ENCODE data around the gene METRN.

METRN gene

DNA sequence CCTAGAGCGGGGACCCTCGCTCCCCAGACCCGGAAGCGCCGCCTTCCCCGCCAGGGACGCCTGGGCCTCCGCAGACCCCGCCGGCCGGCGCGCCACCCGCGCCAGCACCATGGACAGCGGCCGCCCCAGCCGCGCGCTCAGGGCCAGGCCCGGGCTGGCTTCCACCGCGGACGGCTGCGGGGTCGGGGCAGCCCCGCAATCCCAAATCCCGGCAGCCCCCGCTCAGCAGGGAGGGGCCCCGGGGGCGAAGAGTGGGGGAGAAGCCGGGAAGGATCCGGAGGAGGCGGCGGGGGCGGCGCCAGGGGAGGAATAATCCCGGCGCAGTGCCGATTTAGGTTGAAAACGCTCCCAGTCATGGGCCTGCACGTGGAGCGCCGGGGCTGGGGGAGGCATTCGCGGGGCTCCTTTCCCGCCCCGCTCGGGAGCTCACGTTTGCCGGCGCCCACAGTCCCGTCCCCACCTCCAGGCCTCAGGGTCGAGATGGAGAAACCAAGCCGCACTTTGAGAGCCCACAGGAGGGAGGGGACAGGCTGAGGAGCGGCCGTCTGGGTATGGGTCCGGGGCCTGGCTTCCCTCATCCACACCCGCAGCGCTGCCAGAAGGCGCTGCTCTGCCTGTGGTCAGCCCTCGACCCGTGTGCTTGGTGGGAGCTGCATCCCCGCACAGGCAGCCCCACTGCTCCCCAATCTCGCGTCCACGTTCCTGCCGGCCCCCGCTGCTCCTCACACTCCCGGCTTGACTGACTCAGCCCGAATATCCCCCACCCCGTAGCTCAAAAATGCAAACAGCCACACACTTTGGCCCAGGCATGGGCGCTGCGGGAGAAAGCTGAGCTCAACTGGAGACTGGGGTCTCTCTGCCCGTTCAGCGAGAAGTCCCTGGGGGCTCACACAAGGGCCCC lies 14.0 kb upstream of the METRN start:
- DNase-seq (ENCODE audit: low read depth in 1 of 2, low spot score in 1 of 2), result peak; percentile 40 to 59
- in situ Hi-C loops (cut with HindIII; ENCODE audit: low pct_unique_long_range_greater_than_20kb, low sequenced_read_pairs), result loop anchor here (25.0 kb wide), 1 partner anchor 286 kb away; the partner anchor contains the start of gene SOX8
- TF ChIP-seq JUND (IDR thresholded peaks at IDR 0.05; ENCODE audit: low read depth), result no peak

GRCh38 chr16:702341-702740 lies 12.6 kb upstream of the METRN start:
- DNase-seq (ENCODE audit: low read depth in 1 of 2, low spot score in 1 of 2), result no peak
- in situ Hi-C loops (cut with HindIII; ENCODE audit: low pct_unique_long_range_greater_than_20kb, low sequenced_read_pairs), result loop anchor here (25.0 kb wide), 1 partner anchor 285 kb away; the partner anchor contains the start of gene SOX8
- no peak for TF ChIP-seq JUND (IDR thresholded peaks at IDR 0.05; ENCODE audit: low read depth)

- DNase-seq (ENCODE audit: low read depth in 1 of 2, low spot score in 1 of 2), result no peak
- TF ChIP-seq JUND (IDR thresholded peaks at IDR 0.05; ENCODE audit: low read depth), result no peak
- in situ Hi-C loops (cut with HindIII; ENCODE audit: low pct_unique_long_range_greater_than_20kb, low sequenced_read_pairs), result loop anchor here (25.0 kb wide), 1 partner anchor 284 kb away; the partner anchor contains the start of gene SOX8
Measured at GRCh38 chr16:703406-703805, 11.5 kb upstream of the METRN start.

GRCh38 chr16:704047-704446 lies 10.9 kb upstream of the METRN start:
- DNase-seq (ENCODE audit: low read depth in 1 of 2, low spot score in 1 of 2), result no peak
- TF ChIP-seq JUND (IDR thresholded peaks at IDR 0.05; ENCODE audit: low read depth), result no peak
- in situ Hi-C loops (cut with HindIII; ENCODE audit: low pct_unique_long_range_greater_than_20kb, low sequenced_read_pairs), result loop anchor here (25.0 kb wide), 1 partner anchor 283 kb away; the partner anchor contains the start of gene SOX8

- in situ Hi-C loops (cut with HindIII; ENCODE audit: low pct_unique_long_range_greater_than_20kb, low sequenced_read_pairs), result loop anchor here (25.0 kb wide), 1 partner anchor 283 kb away; the partner anchor contains the start of gene SOX8
- no peak for DNase-seq (ENCODE audit: low read depth in 1 of 2, low spot score in 1 of 2)
- TF ChIP-seq JUND (IDR thresholded peaks at IDR 0.05; ENCODE audit: low read depth), result no peak
Measured at GRCh38 chr16:704552-705380, 10.2 kb upstream of the METRN start.

DNA sequence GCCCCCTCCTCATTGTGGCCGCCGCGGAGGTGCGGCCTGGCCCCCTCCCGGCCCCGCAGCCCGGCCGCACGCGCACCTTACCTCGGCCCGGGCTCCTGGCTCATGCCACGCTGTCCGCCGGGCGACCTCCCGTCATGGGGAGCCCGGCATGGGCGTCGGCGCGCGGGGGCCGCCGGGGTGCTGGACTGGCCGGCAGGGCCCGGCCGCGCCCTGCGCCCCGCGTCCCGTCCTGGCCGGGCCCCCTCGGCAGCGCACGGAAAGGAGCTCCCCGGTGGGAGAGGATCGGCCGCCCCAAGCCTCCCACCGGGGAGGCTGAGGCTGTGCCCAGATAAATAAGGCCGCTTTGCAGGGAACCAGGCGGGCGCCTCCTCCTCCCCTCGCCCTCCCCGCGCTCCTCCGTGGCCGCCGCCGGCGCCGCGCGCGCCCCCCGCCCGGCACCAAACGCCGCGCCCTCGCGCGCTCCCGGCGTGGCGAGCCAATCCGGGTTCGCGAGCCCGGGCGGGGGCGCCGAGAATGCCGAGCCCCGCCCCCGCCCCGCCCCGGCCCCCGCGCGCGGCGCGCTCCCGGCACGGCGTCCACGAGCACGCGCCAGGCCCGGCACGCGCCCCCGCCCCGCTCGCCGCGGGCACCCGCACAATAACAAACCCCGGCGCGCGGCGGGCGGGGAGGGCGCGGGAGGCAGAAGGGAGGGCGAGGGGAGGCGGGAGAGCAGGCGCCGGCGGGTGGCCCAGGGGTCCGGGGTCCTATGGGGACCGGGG lies 9.3 kb upstream of the METRN start, which contains the start of gene FBXL16:
Gene FBXL16, minus strand, starts transcription at position 371 of the 758 bp plus-strand sequence. CDS start 8,396 bp downstream, outside the sequence.
- TF ChIP-seq JUND (IDR thresholded peaks at IDR 0.05; ENCODE audit: low read depth), result no peak
- in situ Hi-C loops (cut with HindIII; ENCODE audit: low pct_unique_long_range_greater_than_20kb, low sequenced_read_pairs), result loop anchor here (25.0 kb wide), 1 partner anchor 282 kb away; the partner anchor contains the start of gene SOX8
- DNase-seq (ENCODE audit: low read depth in 1 of 2, low spot score in 1 of 2), result peak; percentile 87 to 94

- in situ Hi-C loops (cut with HindIII; ENCODE audit: low pct_unique_long_range_greater_than_20kb, low sequenced_read_pairs), result loop anchor here (25.0 kb wide), 1 partner anchor 281 kb away; the partner anchor contains the start of gene SOX8
- DNase-seq (ENCODE audit: low read depth in 1 of 2, low spot score in 1 of 2), result no peak
- no peak for TF ChIP-seq JUND (IDR thresholded peaks at IDR 0.05; ENCODE audit: low read depth)
Measured at GRCh38 chr16:706189-707061, 8.5 kb upstream of the METRN start.

DNA sequence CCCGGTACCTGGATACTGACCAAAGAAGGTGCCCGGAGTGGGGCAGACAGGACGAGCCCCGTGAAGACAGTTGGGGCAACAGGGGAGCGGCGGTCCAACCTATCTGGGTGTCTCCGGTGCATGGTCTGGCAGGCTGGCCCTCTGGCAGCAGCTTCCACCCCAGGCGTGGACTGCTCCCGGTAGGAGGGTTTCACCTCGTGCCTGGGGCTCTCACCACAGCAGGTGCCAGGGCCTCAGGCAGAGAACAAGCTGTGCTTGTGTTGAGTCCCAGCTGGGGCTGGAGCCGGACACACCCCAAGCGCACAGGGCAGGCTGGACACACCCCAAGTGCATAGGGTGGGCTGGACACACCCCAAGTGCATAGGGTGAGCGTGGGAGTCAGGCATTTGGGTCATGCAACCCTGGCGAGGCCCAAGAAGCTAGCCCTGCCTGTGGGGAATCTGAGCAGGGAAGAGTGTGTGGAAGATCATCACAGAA lies 7.8 kb upstream of the METRN start:
- TF ChIP-seq JUND (IDR thresholded peaks at IDR 0.05; ENCODE audit: low read depth), result no peak
- in situ Hi-C loops (cut with HindIII; ENCODE audit: low pct_unique_long_range_greater_than_20kb, low sequenced_read_pairs), result loop anchor here (25.0 kb wide), 1 partner anchor 280 kb away; the partner anchor contains the start of gene SOX8
- DNase-seq (ENCODE audit: low read depth in 1 of 2, low spot score in 1 of 2), result no peak

GRCh38 chr16:708019-708418 lies 6.9 kb upstream of the METRN start:
- in situ Hi-C loops (cut with HindIII; ENCODE audit: low pct_unique_long_range_greater_than_20kb, low sequenced_read_pairs), result loop anchor here (25.0 kb wide), 1 partner anchor 279 kb away; the partner anchor contains the start of gene SOX8
- DNase-seq (ENCODE audit: low read depth in 1 of 2, low spot score in 1 of 2), result no peak
- no peak for TF ChIP-seq JUND (IDR thresholded peaks at IDR 0.05; ENCODE audit: low read depth)

GRCh38 chr16:708959-709358 lies 6.0 kb upstream of the METRN start:
- no peak for TF ChIP-seq JUND (IDR thresholded peaks at IDR 0.05; ENCODE audit: low read depth)
- in situ Hi-C loops (cut with HindIII; ENCODE audit: low pct_unique_long_range_greater_than_20kb, low sequenced_read_pairs), result loop anchor here (25.0 kb wide), 1 partner anchor 278 kb away; the partner anchor contains the start of gene SOX8

More at GRCh38 chr16:708959-709358, 6.0 kb upstream of the METRN start:
- no peak for DNase-seq (ENCODE audit: low read depth in 1 of 2, low spot score in 1 of 2)
